NOMO-1 treated with dmso at 0.1 percent for 144 hours (cell line): Measurements from ENCODE around the gene SEC23IP.

ENCODE experiments used
- DNase-seq: peaks from one replicate; lab custom pipeline; 2025; ENCODE audit not compliant: unreplicated experiment; lab: John Stamatoyannopoulos, UW

The SEC23IP gene

GRCh38 chr10:119932631-119933030, 40.1 kb downstream of the SEC23IP start:
- no peak for DNase-seq

- no peak for DNase-seq
These were observed 40.6 kb downstream of the SEC23IP start for GRCh38 chr10:119933179-119933578.

- DNase-seq = no peak
These were observed 48.0 kb downstream of the SEC23IP start for GRCh38 chr10:119940487-119940886.

- no peak for DNase-seq
These were observed 50.4 kb downstream of the SEC23IP start for GRCh38 chr10:119942973-119943372.

- no peak for DNase-seq
These were observed 53.3 kb downstream of the SEC23IP start for GRCh38 chr10:119945805-119946204.

DNA sequence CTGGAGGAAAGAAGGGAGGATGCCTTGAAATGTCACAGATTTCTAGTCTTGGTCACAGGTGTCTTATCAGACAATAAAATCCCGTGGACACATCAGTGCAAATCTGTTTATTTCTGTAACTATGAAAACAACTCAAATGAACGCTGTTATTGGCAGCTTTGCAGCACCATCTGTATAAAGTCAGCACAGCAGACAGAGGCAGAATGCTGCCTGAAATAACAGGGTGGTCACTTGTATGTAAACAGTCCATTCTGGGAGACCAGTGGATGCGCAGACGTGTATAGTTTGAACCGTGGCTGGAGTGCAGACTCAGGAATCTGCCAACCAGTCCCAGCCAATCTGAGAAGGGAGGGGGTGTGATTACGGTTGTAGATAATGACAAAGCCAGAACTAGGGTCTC, 54.8 kb downstream of the SEC23IP start:
- no peak for DNase-seq

GRCh38 chr10:119957451-119957850, 64.9 kb downstream of the SEC23IP start:
- no peak for DNase-seq

- DNase-seq = no peak
These were observed 70.3 kb downstream of the SEC23IP start for GRCh38 chr10:119962837-119963236.

DNA sequence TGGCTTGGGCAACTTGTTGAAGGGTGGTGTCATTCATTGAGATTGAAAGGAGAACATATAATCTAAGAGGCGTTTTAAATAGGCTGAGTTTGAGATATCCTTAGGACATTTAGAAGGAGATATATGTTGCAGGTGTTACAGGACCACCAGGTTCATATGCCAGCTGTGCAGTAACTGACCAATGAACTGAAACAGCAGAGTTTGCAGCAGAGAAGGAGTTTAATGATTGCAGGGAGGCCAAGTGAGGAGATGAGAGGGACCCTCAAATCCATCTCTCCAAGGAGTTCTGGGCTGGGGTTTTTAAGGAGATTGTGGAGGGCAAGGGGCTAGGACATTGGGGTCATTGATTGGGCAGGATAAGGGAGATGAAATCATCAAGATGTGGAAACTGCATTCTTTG, 74.5 kb downstream of the SEC23IP start:
- DNase-seq = no peak

DNA sequence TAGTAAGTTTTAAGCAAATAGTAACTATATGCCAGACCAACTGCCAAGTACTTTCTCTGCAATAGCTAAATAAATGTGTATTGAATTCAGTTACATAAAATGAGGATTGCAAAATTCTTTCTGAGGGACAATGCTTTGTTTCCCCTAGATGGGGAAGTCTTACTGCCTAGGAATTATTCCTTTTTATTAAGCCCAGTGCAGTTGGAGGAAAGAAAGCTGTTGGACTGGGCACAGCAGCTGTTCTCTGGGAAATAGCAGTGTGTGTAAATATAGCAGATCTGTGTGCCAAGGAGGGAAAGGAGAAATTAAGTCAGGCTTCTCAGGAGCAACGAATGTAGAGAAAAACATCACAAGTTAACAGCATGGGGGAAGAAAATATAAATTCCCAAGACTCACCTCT, 77.1 kb downstream of the SEC23IP start:
- DNase-seq = no peak

- DNase-seq = no peak
These were observed 77.6 kb downstream of the SEC23IP start for GRCh38 chr10:119970107-119970506.

DNA sequence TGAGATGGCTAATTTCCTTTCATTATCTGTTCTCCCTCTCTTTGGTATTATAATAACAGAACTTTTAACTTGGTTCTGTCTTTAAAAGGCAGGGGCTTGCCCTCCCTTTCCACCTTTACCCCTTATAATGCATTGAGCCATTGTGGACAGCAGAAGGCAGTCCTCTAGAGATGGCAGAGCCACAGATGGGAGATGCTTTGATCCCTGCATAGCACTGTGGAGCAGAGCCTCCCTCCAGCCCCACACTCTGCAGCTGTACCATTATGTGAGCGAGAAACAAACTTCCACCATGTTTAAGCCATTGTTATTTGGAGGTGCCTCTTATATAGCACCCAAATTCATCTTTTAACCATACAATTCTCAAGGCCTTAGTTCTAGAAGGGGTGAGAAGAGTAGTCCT, 78.4 kb downstream of the SEC23IP start:
- no peak for DNase-seq

- DNase-seq = no peak
These were observed 80.8 kb downstream of the SEC23IP start for GRCh38 chr10:119973281-119973680.

DNA sequence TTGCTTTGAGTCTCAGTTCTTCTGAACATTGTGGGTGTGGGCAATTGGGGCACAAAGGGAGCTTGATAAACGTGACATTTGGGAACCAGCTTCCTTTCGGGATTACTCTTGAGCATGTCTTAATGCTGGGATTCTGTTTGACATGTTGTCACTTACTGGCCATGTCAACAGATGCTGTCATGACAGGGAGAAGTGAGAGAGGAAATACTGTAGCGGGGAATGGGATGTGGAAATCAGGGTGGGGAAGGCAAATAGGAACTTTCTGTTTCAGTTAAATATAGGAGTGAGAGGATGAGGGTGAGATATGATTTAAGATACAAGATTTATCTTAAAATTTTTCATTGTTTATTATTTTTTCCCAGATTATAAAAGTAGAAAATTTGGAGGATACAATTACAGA, 83.9 kb downstream of the SEC23IP start:
- DNase-seq = no peak

GRCh38 chr10:119980956-119981750, 88.6 kb downstream of the SEC23IP start:
- no peak for DNase-seq

GRCh38 chr10:119981826-119982225, 89.3 kb downstream of the SEC23IP start:
- DNase-seq = no peak

DNA sequence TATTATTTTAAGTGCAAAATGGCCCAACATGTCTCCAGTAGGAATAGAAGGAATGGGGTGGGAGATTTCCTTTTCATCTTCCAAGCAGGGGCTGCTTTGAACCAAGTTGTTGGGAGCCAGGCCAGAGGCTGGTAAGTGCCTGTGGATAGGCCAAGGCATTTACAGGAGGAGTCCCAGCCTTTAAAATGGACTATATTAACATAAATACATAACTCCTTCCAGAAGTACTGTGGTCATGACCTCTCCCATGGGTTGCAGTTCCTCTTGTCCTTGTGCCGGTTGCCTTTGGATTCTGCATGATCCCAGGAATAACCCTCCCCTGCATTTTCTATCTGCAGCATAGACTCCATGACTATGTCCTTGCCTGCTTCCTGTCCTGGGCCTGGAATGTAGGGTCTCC, 95.8 kb downstream of the SEC23IP start:
- DNase-seq = no peak

DNA sequence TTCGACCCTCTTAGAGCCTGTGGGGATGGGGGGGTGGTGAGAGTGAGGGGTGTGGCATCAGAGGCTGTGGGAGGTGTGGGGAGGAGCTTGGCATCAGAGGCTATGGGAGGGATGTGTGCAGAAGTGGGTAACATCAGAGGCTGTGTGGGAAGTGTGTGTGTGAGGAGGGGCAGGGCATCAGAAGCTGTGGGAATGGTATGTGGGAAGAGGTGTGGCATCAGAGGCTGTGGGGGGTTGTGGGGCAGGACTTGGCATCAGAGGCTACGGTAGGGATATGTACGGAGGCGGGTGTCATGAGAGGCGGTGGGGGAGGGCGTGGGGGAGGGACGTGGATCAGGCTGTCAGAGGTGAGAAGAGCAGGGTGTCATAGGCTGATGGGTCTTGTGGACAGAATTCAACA, 97.4 kb downstream of the SEC23IP start:
- DNase-seq = no peak

- no peak for DNase-seq
These were observed 98.5 kb downstream of the SEC23IP start for GRCh38 chr10:119991066-119991465.

- DNase-seq = no peak
These were observed 99.3 kb downstream of the SEC23IP start for GRCh38 chr10:119991816-119992215.
